ENCODE data around the gene TLL2.

Gene TLL2

GRCh38 chr10:96462606-96463151 lies 51.0 kb downstream of the TLL2 start:
- DNase-seq, result no peak

GRCh38 chr10:96460316-96460715 lies 53.4 kb downstream of the TLL2 start:
- DNase-seq, result no peak

GRCh38 chr10:96457341-96457740 lies 56.4 kb downstream of the TLL2 start:
- DNase-seq, result no peak

- DNase-seq, result no peak
Observed at GRCh38 chr10:96456296-96456840, 57.4 kb downstream of the TLL2 start.

- DNase-seq, result no peak
Observed at GRCh38 chr10:96453856-96454583, 59.7 kb downstream of the TLL2 start.

GRCh38 chr10:96452494-96453153 lies 61.1 kb downstream of the TLL2 start:
- DNase-seq, result no peak

GRCh38 chr10:96450529-96451207 lies 63.1 kb downstream of the TLL2 start:
- no peak for DNase-seq

- no peak for DNase-seq
Observed at GRCh38 chr10:96448558-96448957, 65.2 kb downstream of the TLL2 start.

- DNase-seq, result no peak
Observed at GRCh38 chr10:96448021-96448457, 65.7 kb downstream of the TLL2 start.

GRCh38 chr10:96446966-96447596 lies 66.6 kb downstream of the TLL2 start:
- no peak for DNase-seq

- DNase-seq, result no peak
Observed at GRCh38 chr10:96441987-96442643, 71.6 kb downstream of the TLL2 start.

- DNase-seq, result no peak
Observed at GRCh38 chr10:96441322-96441885, 72.3 kb downstream of the TLL2 start.

- no peak for DNase-seq
Observed at GRCh38 chr10:96440361-96441292, 73.1 kb downstream of the TLL2 start.

GRCh38 chr10:96439725-96440124 lies 74.0 kb downstream of the TLL2 start:
- DNase-seq, result no peak

GRCh38 chr10:96436035-96436434 lies 77.7 kb downstream of the TLL2 start:
- no peak for DNase-seq

GRCh38 chr10:96431211-96431970 lies 82.3 kb downstream of the TLL2 start:
- DNase-seq, result no peak

- no peak for DNase-seq
Observed at GRCh38 chr10:96427291-96427690, 86.4 kb downstream of the TLL2 start.

GRCh38 chr10:96422525-96422924 lies 91.2 kb downstream of the TLL2 start:
- no peak for DNase-seq

- DNase-seq, result peak; percentile 16
Observed at GRCh38 chr10:96421995-96422394, 91.7 kb downstream of the TLL2 start.

All from OCI-M1 (cell line).